Panc1 (cell line): ENCODE results near the gene ANKRD60. TPM values are rescaled to one million over a fixed set of nuclear protein-coding genes. Genes with fewer than 3 reads are reported as not detected.

Experiments used
- ATAC-seq: fragments of 200-7000 bp; cut with Tn5 transposase; 2 replicates; pipeline ENCODE4 v1.9.1; 2020; ENCODE audit warnings: mild to moderate bottlenecking, moderate library complexity
- BruUV-seq: library from RNA; stranded (reverse); fragments of 400-500 nt; replicated peaks from 2 replicates; lab custom pipeline; 2021; lab: Mats Ljungman, UMichigan
- CTCF ChIA-PET: fragments of 300-600 bp; sonication (Branson Sonifier 250); formaldehyde crosslinking; loops from one replicate; lab custom pipeline; 2022; ENCODE audit warnings: antibody characterized with exemption; lab: Charles Lee
- POLR2A ChIA-PET: fragments of 300-600 bp; sonication (Branson Sonifier 250); formaldehyde crosslinking; loops from one replicate; lab custom pipeline; 2022; ENCODE audit warnings: antibody characterized with exemption; lab: Charles Lee
- DNase-seq: peaks from one replicate; pipeline ENCODE4 v3.0.0-alpha.2; 2010; ENCODE audit warnings: low read depth, low spot score
- H3K27ac ChIP-seq: 2 replicates; pipeline ENCODE4 v1.5.1; 2011; ENCODE audit warnings: mild to moderate bottlenecking, low read length, inconsistent platforms
- H3K27me3 ChIP-seq: fragments of 200-500 bp; sonication (Bioruptor generic); 2 replicates; pipeline ENCODE4 v1.6.0; 2014; ENCODE audit warnings: low read length, inconsistent platforms; ENCODE audit not compliant: control insufficient read depth, insufficient read depth
- H3K36me3 ChIP-seq: fragments of 200-500 bp; sonication (Bioruptor generic); 2 replicates; pipeline ENCODE4 v1.5.1; 2014; ENCODE audit warnings: inconsistent platforms, mild to moderate bottlenecking, low read length, moderate library complexity; ENCODE audit not compliant: control insufficient read depth, insufficient read depth
- H3K4me1 ChIP-seq: 2 replicates; pipeline ENCODE4 v1.5.1; 2011; ENCODE audit warnings: inconsistent platforms, mild to moderate bottlenecking, low read length, moderate library complexity; ENCODE audit not compliant: control insufficient read depth, insufficient read depth
- H3K4me3 ChIP-seq, 2 experiments: 2 replicates each; pipeline ENCODE4 v1.5.1; 2011 to 2012; ENCODE audit warnings: low read depth in 2 of 2, low read length in 2 of 2, mild to moderate bottlenecking in 2 of 2, inconsistent platforms in 1 of 2, moderate library complexity in 1 of 2
- H3K9me3 ChIP-seq: fragments of 200-500 bp; sonication (Bioruptor generic); 2 replicates; pipeline ENCODE4 v1.5.1; 2014; ENCODE audit warnings: low read depth, mild to moderate bottlenecking, inconsistent platforms, low read length, moderate library complexity; ENCODE audit not compliant: control insufficient read depth, insufficient read depth
- POLR2AphosphoS5 ChIP-seq: IDR thresholded peaks from 2 replicates; pipeline ENCODE4 v1.6.1; 2012; ENCODE audit warnings: mild to moderate bottlenecking, low read depth, low read length, moderate library complexity
- SIN3A ChIP-seq: IDR thresholded peaks from 2 replicates; pipeline ENCODE4 v1.6.1; 2012; ENCODE audit warnings: low read depth, mild to moderate bottlenecking, low read length, moderate library complexity, borderline replicate concordance; ENCODE audit not compliant: insufficient read depth
- TCF7L2 ChIP-seq: IDR thresholded peaks from 2 replicates; pipeline ENCODE4 v1.6.1; 2011; ENCODE audit warnings: mild to moderate bottlenecking, low read depth, low read length, inconsistent platforms
- in situ Hi-C: cut with HindIII; loops from 2 replicates; pipeline ENCODE4 v1.10.0; 2016; ENCODE audit warnings: low sequenced_read_pairs, low pct_unique_long_range_greater_than_20kb
- intact Hi-C: fragments of 100-400 bp; cut with micrococcal nuclease; formaldehyde crosslinking; loops from one replicate; pipeline ENCODE4 v1.10.0; 2022; ENCODE audit not compliant: unreplicated experiment
- total RNA-seq: library from RNA; stranded (reverse); gene quantifications from one replicate; pipeline ENCODE4 v1.2.1, GENCODE V29; 2021; ENCODE audit not compliant: unreplicated experiment
- TF ChIP-seq, protein P1 (sequence below): fragments of 450-650 bp; IDR thresholded peaks from 2 replicates; pipeline ENCODE4 v1.5.1; 2017; ENCODE audit warnings: mild to moderate bottlenecking
- TF ChIP-seq, protein P2 (sequence below), 2 experiments: IDR thresholded peaks; 2 replicates each; pipeline ENCODE4 v1.6.1; 2011 to 2012; ENCODE audit warnings: low read depth in 2 of 2, control low read depth in 1 of 2, low read length in 1 of 2, mild to moderate bottlenecking in 1 of 2, moderate library complexity in 1 of 2; ENCODE audit not compliant: insufficient read depth in 1 of 2

The ANKRD60 gene
- total RNA-seq, 1 experiment from 2014 or later, result not detected

DNA sequence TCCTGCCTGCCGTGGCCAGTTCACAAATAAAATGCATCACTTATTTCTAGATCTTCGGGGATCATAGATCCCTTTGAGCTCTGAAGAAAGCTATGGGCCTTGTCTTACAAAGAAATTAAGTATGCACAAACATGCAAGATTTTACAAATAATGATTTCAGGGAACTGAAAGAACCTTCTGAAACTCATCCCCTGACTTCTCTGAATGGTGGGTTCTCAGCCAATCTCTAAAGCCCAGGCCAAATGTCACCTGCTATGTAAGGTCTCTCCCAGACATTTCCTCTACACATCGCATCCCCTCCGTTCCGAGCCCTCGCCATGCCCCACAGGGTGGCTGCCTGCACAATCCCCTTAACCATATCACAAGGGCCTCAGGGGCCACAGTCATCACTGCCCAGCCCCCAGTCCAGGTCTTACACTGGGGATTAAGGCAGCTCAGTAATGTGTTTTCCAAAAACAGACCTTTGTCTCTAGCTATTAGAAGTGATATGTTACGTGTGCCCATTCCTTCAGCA, 16.1 kb upstream of the ANKRD60 start:
- intact Hi-C loops (no loop called here), in situ Hi-C loops (no loop called here)
- ATAC-seq (no peak), DNase-seq (no peak)
- no TSS peak for BruUV-seq
- ChIA-PET CTCF (no interaction called here), POLR2A (no interaction called here)
- H3K4me3 ChIP-seq, result no peak overlapping the region
- TF ChIP-seq, protein P1, sequence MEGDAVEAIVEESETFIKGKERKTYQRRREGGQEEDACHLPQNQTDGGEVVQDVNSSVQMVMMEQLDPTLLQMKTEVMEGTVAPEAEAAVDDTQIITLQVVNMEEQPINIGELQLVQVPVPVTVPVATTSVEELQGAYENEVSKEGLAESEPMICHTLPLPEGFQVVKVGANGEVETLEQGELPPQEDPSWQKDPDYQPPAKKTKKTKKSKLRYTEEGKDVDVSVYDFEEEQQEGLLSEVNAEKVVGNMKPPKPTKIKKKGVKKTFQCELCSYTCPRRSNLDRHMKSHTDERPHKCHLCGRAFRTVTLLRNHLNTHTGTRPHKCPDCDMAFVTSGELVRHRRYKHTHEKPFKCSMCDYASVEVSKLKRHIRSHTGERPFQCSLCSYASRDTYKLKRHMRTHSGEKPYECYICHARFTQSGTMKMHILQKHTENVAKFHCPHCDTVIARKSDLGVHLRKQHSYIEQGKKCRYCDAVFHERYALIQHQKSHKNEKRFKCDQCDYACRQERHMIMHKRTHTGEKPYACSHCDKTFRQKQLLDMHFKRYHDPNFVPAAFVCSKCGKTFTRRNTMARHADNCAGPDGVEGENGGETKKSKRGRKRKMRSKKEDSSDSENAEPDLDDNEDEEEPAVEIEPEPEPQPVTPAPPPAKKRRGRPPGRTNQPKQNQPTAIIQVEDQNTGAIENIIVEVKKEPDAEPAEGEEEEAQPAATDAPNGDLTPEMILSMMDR, result no peak
- TF ChIP-seq, protein P2, sequence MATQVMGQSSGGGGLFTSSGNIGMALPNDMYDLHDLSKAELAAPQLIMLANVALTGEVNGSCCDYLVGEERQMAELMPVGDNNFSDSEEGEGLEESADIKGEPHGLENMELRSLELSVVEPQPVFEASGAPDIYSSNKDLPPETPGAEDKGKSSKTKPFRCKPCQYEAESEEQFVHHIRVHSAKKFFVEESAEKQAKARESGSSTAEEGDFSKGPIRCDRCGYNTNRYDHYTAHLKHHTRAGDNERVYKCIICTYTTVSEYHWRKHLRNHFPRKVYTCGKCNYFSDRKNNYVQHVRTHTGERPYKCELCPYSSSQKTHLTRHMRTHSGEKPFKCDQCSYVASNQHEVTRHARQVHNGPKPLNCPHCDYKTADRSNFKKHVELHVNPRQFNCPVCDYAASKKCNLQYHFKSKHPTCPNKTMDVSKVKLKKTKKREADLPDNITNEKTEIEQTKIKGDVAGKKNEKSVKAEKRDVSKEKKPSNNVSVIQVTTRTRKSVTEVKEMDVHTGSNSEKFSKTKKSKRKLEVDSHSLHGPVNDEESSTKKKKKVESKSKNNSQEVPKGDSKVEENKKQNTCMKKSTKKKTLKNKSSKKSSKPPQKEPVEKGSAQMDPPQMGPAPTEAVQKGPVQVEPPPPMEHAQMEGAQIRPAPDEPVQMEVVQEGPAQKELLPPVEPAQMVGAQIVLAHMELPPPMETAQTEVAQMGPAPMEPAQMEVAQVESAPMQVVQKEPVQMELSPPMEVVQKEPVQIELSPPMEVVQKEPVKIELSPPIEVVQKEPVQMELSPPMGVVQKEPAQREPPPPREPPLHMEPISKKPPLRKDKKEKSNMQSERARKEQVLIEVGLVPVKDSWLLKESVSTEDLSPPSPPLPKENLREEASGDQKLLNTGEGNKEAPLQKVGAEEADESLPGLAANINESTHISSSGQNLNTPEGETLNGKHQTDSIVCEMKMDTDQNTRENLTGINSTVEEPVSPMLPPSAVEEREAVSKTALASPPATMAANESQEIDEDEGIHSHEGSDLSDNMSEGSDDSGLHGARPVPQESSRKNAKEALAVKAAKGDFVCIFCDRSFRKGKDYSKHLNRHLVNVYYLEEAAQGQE (IDR thresholded peaks at IDR 0.05; ENCODE audit: insufficient read depth in 1 of 2, low read depth in 2 of 2, low read length in 1 of 2), result no peak
- TF ChIP-seq POLR2AphosphoS5, result no peak
- no peak for TF ChIP-seq SIN3A
- no peak for TF ChIP-seq TCF7L2
- H3K9me3 ChIP-seq, result no peaks in the 10 kb centered on the region
- peaks cover 4% of the 10 kb centered on the region; the same call in 1 of the 2 replicates for H3K36me3 ChIP-seq
- H3K27ac ChIP-seq, result no peak overlapping the region
- no peaks in the 10 kb centered on the region for H3K27me3 ChIP-seq
- H3K4me1 ChIP-seq, result no peaks in the 10 kb centered on the region

DNA sequence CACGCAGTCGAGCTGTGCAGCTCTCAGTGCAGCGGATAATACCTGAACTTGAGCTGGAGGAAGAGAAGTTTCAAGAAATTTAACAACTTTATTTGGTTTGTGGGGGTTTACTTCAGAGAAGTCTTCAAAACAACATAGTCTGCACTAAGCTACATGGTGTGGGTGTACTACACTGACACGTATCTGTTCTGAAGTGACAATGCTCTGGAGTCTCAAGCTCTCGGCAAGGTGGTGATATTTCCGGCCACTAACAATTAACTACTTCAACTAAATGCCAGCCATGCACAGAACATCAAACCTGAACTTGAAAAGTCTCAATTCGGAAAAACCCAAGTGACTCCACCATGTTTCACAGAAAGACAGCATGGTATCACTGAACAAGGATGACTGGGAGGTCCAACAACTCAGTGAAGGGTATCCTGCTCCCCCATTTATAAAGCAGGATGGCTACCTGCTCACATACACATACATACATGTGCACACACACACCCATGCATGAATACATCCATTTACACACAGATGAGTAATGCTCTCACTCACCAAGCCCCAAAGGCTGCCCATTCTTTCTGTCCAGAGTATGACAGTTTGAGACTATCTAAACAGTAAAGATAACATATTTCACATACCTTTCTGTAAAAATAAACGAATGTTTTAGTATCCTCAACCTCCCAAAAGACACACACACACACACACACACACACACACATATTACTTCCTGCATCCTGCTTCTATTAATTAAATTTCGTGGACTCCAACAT, 15.4 kb upstream of the ANKRD60 start:
- Histone ChIP-seq H3K27me3 (no peaks in the 10 kb centered on the region), H3K9me3 (no peaks in the 10 kb centered on the region), H3K4me3 (no peak overlapping the region), H3K36me3 (peaks cover 4% of the 10 kb centered on the region; the same call in 1 of the 2 replicates), H3K27ac (no peak overlapping the region), H3K4me1 (no peaks in the 10 kb centered on the region)
- BruUV-seq, result no TSS peak
- intact Hi-C loops (no loop called here), in situ Hi-C loops (no loop called here)
- ATAC-seq, result no peak
- ChIA-PET POLR2A (no interaction called here), CTCF (no interaction called here)
- no peak for DNase-seq
- TF ChIP-seq, protein P1, result no peak
- TF ChIP-seq, protein P2 (IDR thresholded peaks at IDR 0.05; ENCODE audit: insufficient read depth in 1 of 2, low read depth in 2 of 2, low read length in 1 of 2), result no peak
- TF ChIP-seq SIN3A, result no peak
- no peak for TF ChIP-seq POLR2AphosphoS5
- no peak for TF ChIP-seq TCF7L2
